AG09319 (cell line): ENCODE measurements around the gene GPBP1.
"Not testable (repeated sequence)": the region's sequence is repeated elsewhere in the genome, so short reads cannot be mapped to it uniquely, and the experiment has no call there.

Experiments used
- DNase-seq: peaks from one replicate; pipeline ENCODE4 v3.0.0-alpha.2; 2010; ENCODE audit warnings: low read depth; ENCODE audit errors: extremely low read depth
- CTCF ChIP-seq: IDR thresholded peaks from 2 replicates; pipeline ENCODE4 v1.5.1; 2011; ENCODE audit warnings: low read depth, mild to moderate bottlenecking, inconsistent platforms, low read length, moderate library complexity

Gene GPBP1

GRCh38 chr5:57157666-57158065 lies 16.2 kb upstream of the GPBP1 start:
- no peak for TF ChIP-seq CTCF
- DNase-seq: no peak

GRCh38 chr5:57163553-57164006 lies 10.3 kb upstream of the GPBP1 start:
- DNase-seq: no peak
- TF ChIP-seq CTCF: no peak

- no peak for DNase-seq
- no peak for TF ChIP-seq CTCF
These were observed 9.7 kb upstream of the GPBP1 start for GRCh38 chr5:57164124-57164523.

- DNase-seq: not testable (repeated sequence)
These were observed 8.7 kb upstream of the GPBP1 start for GRCh38 chr5:57165171-57165570.

GRCh38 chr5:57166276-57166675 lies 7.6 kb upstream of the GPBP1 start:
- no peak for TF ChIP-seq CTCF
- no peak for DNase-seq

- DNase-seq: no peak
- no peak for TF ChIP-seq CTCF
These were observed 6.7 kb upstream of the GPBP1 start for GRCh38 chr5:57167201-57167600.

- not testable (repeated sequence) for DNase-seq
These were observed 3.7 kb upstream of the GPBP1 start for GRCh38 chr5:57170116-57170515.

GRCh38 chr5:57171816-57172465 lies 1.9 kb upstream of the GPBP1 start:
- TF ChIP-seq CTCF: no peak
- DNase-seq: no peak
